Tibial nerve (tissue), 4 donors: ENCODE measurements around the gene KRTAP5-6. TPM values are rescaled to one million over a fixed set of nuclear protein-coding genes. Genes with fewer than 3 reads are reported as not detected.

Experiments used
- DNase-seq, 2 donors: peaks; one replicate each; pipeline ENCODE4 v3.0.0-alpha.2; 2019; ENCODE audit warnings: low spot score in 2 of 2
- H3K27ac ChIP-seq, 4 donors: fragments of 200-600 bp; sonication (generic) in 3 of 4; one replicate each; pipeline ENCODE4 v1.5.1; 2017 to 2019; ENCODE audit warnings: mild to moderate bottlenecking in 1 of 4
- H3K27me3 ChIP-seq, 2 donors: fragments of 200-600 bp; sonication (generic) in 1 of 2; one replicate each; pipeline versions ENCODE4 v1.5.1 to v1.6.0; 2017 to 2019
- H3K36me3 ChIP-seq, 3 donors: fragments of 200-600 bp; sonication (generic); one replicate each; pipeline ENCODE4 v1.5.1; 2018 to 2019
- H3K4me1 ChIP-seq, 4 donors: fragments of 200-600 bp; sonication (generic) in 3 of 4; one replicate each; pipeline ENCODE4 v1.5.1; 2017 to 2019
- H3K4me3 ChIP-seq, 4 donors: fragments of 200-600 bp; sonication (generic) in 3 of 4; one replicate each; pipeline ENCODE4 v1.5.1; 2017 to 2019; ENCODE audit warnings: mild to moderate bottlenecking in 1 of 4, moderate library complexity in 1 of 4
- H3K9me3 ChIP-seq, 4 donors: fragments of 200-600 bp; sonication (generic) in 3 of 4; one replicate each; pipeline ENCODE4 v1.5.1; 2017 to 2019
- EP300 ChIP-seq, 2 donors: sonication (generic); formaldehyde crosslinking; IDR thresholded peaks; one replicate each; pipeline ENCODE4 v1.6.1; 2017; ENCODE audit warnings: antibody characterized with exemption in 2 of 2, mild to moderate bottlenecking in 1 of 2
- POLR2A ChIP-seq, 2 donors: fragments of 450-650 bp; IDR thresholded peaks; one replicate each; pipeline ENCODE4 v1.6.1; 2017; ENCODE audit warnings: antibody characterized with exemption in 2 of 2, mild to moderate bottlenecking in 2 of 2, moderate library complexity in 2 of 2
- WGBS, 2 donors: methylation state at CpG; one replicate each; pipeline ENCODE4 v1.1.5; 2018; 5-methylcytosine and 5-hydroxymethylcytosine counted together
- total RNA-seq, 4 donors: library from RNA; depleted of rRNA; stranded (reverse); fragments of >200 nt; gene quantifications; one replicate each; pipeline ENCODE4 v1.1.0, GENCODE V29; 2016
- TF ChIP-seq, protein P1 (sequence below), 5 experiments: fragments of 200-600 bp in 3 of 5; fragments of 450-650 bp in 2 of 5; sonication (generic) in 3 of 5; IDR thresholded peaks; one replicate each; pipeline ENCODE4 v1.5.1; 2016 to 2019; ENCODE audit warnings: antibody characterized with exemption in 5 of 5, mild to moderate bottlenecking in 3 of 5, moderate library complexity in 2 of 5

KRTAP5-6 gene
- total RNA-seq, 4 donors from 2014 or later = not detected

DNA sequence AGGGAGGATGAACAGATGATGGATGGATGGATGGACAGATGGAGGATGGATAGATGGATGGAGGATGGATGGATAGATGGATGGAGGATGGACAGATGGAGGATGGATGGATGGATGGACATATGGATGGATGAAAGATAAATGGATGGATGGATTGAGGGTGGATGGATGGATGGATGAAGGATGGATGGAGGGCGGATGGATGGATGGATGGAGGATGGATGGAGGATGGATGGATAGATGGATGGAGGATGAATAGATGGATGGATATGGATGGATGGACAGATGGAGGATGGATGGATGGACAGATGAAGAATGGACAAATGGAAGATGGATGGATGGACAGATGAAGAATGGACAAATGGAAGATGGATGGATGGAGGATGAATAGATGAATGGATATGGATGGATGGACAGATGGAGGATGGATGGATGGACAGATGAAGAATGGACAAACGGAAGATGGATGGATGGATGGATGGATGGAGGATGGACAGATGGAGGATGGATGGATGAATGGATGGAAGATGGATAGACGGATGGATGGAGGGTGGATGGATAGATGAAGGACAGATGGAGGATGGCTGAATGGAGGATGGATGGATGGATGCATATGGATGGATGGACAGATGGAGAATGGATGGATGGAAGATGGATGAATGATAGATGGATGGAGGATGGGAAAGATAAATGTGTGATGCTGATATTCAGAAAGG lies 46.0 kb downstream of the KRTAP5-6 start:
- TF ChIP-seq, protein P1, sequence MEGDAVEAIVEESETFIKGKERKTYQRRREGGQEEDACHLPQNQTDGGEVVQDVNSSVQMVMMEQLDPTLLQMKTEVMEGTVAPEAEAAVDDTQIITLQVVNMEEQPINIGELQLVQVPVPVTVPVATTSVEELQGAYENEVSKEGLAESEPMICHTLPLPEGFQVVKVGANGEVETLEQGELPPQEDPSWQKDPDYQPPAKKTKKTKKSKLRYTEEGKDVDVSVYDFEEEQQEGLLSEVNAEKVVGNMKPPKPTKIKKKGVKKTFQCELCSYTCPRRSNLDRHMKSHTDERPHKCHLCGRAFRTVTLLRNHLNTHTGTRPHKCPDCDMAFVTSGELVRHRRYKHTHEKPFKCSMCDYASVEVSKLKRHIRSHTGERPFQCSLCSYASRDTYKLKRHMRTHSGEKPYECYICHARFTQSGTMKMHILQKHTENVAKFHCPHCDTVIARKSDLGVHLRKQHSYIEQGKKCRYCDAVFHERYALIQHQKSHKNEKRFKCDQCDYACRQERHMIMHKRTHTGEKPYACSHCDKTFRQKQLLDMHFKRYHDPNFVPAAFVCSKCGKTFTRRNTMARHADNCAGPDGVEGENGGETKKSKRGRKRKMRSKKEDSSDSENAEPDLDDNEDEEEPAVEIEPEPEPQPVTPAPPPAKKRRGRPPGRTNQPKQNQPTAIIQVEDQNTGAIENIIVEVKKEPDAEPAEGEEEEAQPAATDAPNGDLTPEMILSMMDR (IDR thresholded peaks at IDR 0.05) = no peak
- TF ChIP-seq EP300 (IDR thresholded peaks at IDR 0.05) (no peak), POLR2A (IDR thresholded peaks at IDR 0.05) (no peak)
- 88 to 96% methylated on average over 3 of the region's 3 CpGs for WGBS, 2 donors
- no peak for DNase-seq

DNA sequence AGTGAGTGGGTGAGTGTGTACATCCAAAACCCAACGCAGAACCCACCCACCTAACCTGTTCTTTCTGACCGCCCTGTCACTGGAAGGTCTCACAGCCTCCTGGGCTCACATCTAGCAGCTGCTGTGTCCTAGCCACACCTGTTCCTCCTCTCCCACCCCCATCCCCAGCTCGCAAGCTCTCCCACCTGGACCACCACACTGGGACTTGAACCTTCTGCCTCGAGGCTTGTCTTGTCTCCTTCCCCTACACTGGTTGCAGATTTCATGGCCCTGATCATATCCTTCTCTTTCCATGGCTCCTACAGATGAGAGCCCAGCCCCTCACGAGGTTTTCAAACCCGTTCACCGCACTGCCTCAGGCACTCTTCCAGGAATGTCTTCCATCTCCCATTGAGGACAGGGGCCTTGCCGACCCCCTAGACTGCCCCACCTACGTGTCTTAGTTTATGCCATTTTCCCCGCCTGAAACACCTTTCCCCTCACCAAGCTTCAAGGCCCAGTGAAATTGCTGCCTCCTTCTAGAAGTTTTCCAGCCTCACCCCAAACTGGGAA lies 46.7 kb downstream of the KRTAP5-6 start:
- Histone ChIP-seq H3K9me3 (no peaks in the 10 kb centered on the region), H3K36me3 (peaks cover 0 to 6% (median 0%) of the 10 kb centered on the region in 3 donors), H3K27ac (peak overlapping the region in 2 of 4 donors; percentile 60 to 71), H3K4me3 (no peak overlapping the region), H3K4me1 (peaks cover 0 to 32% (median 5%) of the 10 kb centered on the region in 4 donors), H3K27me3 (peaks cover 0 to 7% of the 10 kb centered on the region in 2 donors)
- TF ChIP-seq, protein P1 (IDR thresholded peaks at IDR 0.05) = no peak
- TF ChIP-seq EP300 (IDR thresholded peaks at IDR 0.05) (peak in 1 of 2 donors; percentile 10), POLR2A (IDR thresholded peaks at IDR 0.05) (no peak)
- WGBS, 2 donors = 83 to 84% methylated on average over 10 of the region's 10 CpGs
- no peak for DNase-seq

More for the DNA sequence above, 46.0 kb downstream of the KRTAP5-6 start:
- peaks cover 0 to 2% (median 0%) of the 10 kb centered on the region in 4 donors for H3K9me3 ChIP-seq
- peaks cover 0 to 26% (median 4%) of the 10 kb centered on the region in 4 donors for H3K4me1 ChIP-seq
- H3K27me3 ChIP-seq = peaks cover 0 to under 1% of the 10 kb centered on the region in 2 donors
- no peak overlapping the region for H3K4me3 ChIP-seq
- peaks cover 0 to 6% (median 0%) of the 10 kb centered on the region in 3 donors for H3K36me3 ChIP-seq
- no peak overlapping the region for H3K27ac ChIP-seq

DNA sequence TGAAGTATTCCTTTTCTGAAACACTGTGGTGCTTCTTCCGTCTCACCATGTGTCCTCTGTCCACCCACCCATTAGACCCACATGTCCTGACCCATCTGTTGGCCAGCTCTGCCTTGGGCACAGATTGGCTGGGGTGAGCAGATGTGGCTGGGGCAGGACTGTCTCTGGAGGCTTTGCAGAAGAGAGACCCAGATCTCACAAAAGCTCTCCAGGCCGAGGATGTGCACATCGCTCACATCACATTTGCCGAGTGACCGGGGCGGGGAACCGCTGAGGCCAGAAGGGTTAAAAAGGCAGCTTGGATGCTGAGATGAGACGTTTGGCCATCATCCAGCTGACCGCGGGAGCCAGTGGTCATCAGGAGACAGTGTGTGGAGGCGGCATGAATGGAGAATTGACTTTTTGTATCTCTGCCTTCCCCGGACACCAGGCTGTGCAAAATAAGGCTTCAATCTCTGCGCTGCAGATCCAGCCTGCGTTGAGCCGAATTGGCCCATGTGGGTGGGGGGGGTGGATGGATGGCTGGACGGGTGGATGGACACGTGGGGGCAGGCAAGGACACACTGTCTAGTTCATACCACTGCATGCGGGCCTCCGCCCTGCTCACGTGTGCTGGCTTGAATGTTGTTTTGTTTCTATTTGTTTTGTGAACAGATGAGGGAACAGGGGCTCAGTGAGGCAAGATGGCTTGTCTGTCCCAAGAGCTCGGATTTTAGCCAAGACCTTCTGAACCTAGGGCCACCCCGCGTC lies 47.3 kb downstream of the KRTAP5-6 start:
- peak; percentile 46 to 50 for DNase-seq
- H3K4me3 ChIP-seq = no peak overlapping the region
- peak overlapping the region in 2 of 4 donors; percentile 60 to 71 for H3K27ac ChIP-seq
- WGBS, 2 donors = 13 to 39% methylated on average over 23 of the region's 23 CpGs
- no peaks in the 10 kb centered on the region for H3K9me3 ChIP-seq
- H3K27me3 ChIP-seq = peaks cover 0 to 10% of the 10 kb centered on the region in 2 donors
- H3K36me3 ChIP-seq = peaks cover 0 to 6% (median 0%) of the 10 kb centered on the region in 3 donors
- TF ChIP-seq, protein P1 (IDR thresholded peaks at IDR 0.05) = no peak
- TF ChIP-seq POLR2A (IDR thresholded peaks at IDR 0.05) (no peak), EP300 (IDR thresholded peaks at IDR 0.05) (peak in 1 of 2 donors; percentile 36)
- H3K4me1 ChIP-seq = peaks cover 0 to 38% (median 8%) of the 10 kb centered on the region in 4 donors

DNA sequence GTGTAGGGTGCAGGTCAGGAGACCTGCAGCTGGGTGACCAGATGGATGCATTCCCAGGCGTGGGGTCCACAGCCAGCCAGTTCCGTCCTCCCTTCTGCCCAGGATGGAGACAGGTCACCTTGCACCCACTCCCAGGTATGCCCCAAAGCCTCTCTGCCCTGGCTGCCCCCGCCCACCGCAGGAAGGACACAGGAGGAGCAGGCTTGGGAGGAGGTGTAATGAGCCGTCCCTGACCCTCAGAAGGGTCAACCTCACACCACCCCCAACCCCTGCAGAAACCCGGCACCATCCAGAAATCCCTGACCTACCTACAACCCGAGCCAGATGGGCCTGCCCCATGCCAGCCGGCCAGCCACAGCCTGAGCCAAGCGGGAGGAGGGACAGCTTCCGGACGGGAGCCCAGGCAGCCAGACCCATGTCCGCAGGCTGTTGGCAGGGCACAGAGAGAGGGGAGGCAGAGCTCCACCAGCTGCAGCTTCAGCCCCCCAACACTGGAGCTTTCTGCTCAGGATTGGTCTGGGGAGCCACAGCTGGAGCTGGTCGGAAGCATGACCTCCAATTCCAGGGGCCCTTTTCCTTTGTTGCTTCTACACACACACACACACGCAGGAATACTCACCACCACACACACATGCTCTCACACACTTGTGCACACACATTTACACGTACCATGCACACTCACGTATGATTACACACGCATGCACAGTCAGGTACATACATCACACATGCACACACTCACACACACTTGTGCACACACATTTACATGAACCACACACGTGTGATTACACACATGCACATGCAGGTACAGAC lies 48.1 kb downstream of the KRTAP5-6 start:
- WGBS, 2 donors = 60 to 69% methylated on average over 10 to 15 of the region's 18 CpGs
- TF ChIP-seq, protein P1 (IDR thresholded peaks at IDR 0.05) = no peak
- no peak for DNase-seq

More for the DNA sequence above, 48.1 kb downstream of the KRTAP5-6 start:
- H3K27me3 ChIP-seq = peaks cover 0 to 12% of the 10 kb centered on the region in 2 donors
- peaks cover 0 to 46% (median 12%) of the 10 kb centered on the region in 4 donors for H3K4me1 ChIP-seq
- peaks cover 0 to 6% (median 0%) of the 10 kb centered on the region in 3 donors for H3K36me3 ChIP-seq
- no peak overlapping the region for H3K4me3 ChIP-seq
- peak overlapping the region in 2 of 4 donors; percentile 20 to 71 for H3K27ac ChIP-seq
- no peaks in the 10 kb centered on the region for H3K9me3 ChIP-seq
